GM12878 (cell line): ENCODE data around the gene MACF1.

Experiments
- EP300 ChIP-seq, 2 experiments: fragments of 150-350 bp in 1 of 2; IDR thresholded peaks; 2 replicates each; pipeline ENCODE4 v1.6.1; 2011 to 2012; ENCODE audit warnings: low read depth in 2 of 2, low read length in 2 of 2, borderline replicate concordance in 1 of 2, improper control_type of control experiment in 1 of 2, inconsistent platforms in 1 of 2; ENCODE audit not compliant: control insufficient read depth in 1 of 2
- NRF1 ChIP-seq: conservative IDR thresholded peaks from 2 replicates; pipeline ENCODE4 v1.6.1; 2011; ENCODE audit warnings: mild to moderate bottlenecking, low read depth, low read length, improper control_type of control experiment
- RELA ChIP-seq: fragments of 450-650 bp; IDR thresholded peaks from 2 replicates; pipeline ENCODE4 v1.8.0; 2014; ENCODE audit warnings: borderline replicate concordance; ENCODE audit not compliant: partially characterized antibody
- TF ChIP-seq, protein P1 (sequence below): fragments of 450-650 bp; IDR thresholded peaks from 2 replicates; pipeline ENCODE4 v1.6.1; 2018; ENCODE audit warnings: mild to moderate bottlenecking, low read depth, moderate library complexity; ENCODE audit not compliant: partially characterized antibody
- TF ChIP-seq, protein P2 (sequence below): fragments of 450-650 bp; IDR thresholded peaks from 2 replicates; pipeline ENCODE4 v1.6.1; 2017; ENCODE audit warnings: mild to moderate bottlenecking

- no peak for TF ChIP-seq EP300 (IDR thresholded peaks at IDR 0.05; ENCODE audit: borderline replicate concordance in 1 of 2, control insufficient read depth in 1 of 2, low read depth in 2 of 2, low read length in 2 of 2)
- no peak for TF ChIP-seq NRF1
- TF ChIP-seq, protein P1, sequence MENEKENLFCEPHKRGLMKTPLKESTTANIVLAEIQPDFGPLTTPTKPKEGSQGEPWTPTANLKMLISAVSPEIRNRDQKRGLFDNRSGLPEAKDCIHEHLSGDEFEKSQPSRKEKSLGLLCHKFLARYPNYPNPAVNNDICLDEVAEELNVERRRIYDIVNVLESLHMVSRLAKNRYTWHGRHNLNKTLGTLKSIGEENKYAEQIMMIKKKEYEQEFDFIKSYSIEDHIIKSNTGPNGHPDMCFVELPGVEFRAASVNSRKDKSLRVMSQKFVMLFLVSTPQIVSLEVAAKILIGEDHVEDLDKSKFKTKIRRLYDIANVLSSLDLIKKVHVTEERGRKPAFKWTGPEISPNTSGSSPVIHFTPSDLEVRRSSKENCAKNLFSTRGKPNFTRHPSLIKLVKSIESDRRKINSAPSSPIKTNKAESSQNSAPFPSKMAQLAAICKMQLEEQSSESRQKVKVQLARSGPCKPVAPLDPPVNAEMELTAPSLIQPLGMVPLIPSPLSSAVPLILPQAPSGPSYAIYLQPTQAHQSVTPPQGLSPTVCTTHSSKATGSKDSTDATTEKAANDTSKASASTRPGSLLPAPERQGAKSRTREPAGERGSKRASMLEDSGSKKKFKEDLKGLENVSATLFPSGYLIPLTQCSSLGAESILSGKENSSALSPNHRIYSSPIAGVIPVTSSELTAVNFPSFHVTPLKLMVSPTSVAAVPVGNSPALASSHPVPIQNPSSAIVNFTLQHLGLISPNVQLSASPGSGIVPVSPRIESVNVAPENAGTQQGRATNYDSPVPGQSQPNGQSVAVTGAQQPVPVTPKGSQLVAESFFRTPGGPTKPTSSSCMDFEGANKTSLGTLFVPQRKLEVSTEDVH, result no peak
- TF ChIP-seq RELA, result no peak
- TF ChIP-seq, protein P2, sequence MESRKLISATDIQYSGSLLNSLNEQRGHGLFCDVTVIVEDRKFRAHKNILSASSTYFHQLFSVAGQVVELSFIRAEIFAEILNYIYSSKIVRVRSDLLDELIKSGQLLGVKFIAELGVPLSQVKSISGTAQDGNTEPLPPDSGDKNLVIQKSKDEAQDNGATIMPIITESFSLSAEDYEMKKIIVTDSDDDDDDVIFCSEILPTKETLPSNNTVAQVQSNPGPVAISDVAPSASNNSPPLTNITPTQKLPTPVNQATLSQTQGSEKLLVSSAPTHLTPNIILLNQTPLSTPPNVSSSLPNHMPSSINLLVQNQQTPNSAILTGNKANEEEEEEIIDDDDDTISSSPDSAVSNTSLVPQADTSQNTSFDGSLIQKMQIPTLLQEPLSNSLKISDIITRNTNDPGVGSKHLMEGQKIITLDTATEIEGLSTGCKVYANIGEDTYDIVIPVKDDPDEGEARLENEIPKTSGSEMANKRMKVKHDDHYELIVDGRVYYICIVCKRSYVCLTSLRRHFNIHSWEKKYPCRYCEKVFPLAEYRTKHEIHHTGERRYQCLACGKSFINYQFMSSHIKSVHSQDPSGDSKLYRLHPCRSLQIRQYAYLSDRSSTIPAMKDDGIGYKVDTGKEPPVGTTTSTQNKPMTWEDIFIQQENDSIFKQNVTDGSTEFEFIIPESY, result no peak
These were observed 182.5 kb downstream of the MACF1 start for GRCh38 chr1:39386997-39387396.
